GM18511 (cell line): ENCODE measurements around the gene MRPS27.

Experiments used
- ATAC-seq: cut with Tn5 transposase; IDR thresholded peaks from one replicate; pipeline ENCODE4 v1.9.1; 2021; ENCODE audit warnings: mild to moderate bottlenecking, moderate library complexity; ENCODE audit not compliant: unreplicated experiment

MRPS27 gene

DNA sequence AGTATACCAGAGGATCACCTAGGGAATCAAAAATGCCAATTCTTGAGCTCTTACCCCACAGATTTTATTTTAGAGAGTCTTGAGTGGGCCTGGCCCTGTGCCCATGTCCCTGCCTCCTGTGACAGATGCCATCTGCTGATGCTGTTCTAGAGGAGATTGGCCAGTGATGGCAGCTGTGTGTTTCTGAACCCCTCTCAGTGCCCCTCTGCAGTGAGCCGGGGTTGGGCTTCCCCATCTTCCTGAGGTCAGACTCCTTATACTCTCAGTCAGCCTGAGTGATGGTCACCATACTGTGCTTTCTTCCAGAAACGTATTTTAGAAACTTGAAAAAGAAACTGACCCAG is 6.2 kb upstream of the MRPS27 start:
- no peak for ATAC-seq

DNA sequence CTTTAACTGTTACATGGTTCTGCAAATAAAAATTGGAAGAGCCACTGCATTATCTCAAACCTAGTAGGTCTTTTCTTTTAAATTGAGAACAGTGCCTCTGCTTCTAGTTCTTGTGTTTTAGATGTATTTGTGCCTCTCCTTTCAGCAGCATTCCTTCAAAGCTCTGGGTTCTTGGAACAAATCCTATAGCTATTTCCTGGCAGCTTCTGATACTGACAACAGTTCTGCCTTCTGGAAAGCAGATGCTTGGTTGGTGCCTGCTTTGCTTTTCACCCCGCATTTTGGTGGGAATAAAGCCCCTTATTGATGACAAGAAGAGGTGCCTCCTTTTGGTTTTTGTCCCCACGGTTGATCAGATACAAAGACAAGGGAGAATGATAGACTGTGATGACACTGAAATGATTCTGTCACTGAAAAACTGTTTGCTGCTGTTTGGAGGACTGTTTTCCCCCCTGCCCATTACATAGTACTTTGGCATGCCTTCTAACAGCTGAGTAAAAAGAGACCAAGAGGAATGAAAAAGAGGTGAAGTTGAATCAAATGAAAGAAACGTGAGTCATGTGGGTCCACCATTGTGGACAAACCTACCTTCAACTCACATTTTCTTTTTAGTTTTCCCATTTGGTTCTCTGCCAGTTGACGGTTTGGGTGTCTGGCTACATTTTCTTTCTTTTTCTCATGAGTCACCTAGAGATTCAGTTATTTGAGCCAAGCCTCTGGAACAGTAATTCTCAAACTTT is 5.7 kb upstream of the MRPS27 start:
- ATAC-seq: no peak

DNA sequence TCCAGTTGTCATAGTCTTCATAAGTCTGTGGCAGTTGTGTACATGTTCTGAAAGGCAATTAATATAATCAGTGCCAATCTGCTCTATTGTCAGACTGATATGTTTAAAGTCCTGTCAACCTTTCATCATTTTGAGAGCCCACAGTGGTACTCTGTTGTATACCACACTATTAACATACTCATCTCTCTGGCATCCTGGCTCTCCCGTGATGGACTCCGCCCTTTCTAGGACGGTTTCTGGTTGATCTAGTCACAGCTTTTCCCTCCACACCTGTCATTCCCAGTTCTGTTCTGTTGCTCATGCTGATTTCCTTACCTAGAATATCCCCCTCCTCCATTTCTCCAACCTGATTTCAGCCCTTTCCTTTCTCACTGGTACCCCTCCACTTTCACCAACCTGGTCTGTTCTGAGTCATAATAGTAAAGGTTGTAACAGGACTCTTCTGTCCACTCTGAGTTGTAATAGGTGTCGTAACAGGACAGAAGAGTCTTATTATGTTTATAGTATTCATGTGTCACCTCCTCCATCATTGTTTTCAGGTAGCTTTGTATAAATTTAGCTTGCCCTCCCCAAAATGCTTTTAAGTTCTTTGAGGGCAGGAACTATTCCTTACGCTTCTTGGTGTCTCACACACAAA is 4.3 kb upstream of the MRPS27 start:
- ATAC-seq: no peak

DNA sequence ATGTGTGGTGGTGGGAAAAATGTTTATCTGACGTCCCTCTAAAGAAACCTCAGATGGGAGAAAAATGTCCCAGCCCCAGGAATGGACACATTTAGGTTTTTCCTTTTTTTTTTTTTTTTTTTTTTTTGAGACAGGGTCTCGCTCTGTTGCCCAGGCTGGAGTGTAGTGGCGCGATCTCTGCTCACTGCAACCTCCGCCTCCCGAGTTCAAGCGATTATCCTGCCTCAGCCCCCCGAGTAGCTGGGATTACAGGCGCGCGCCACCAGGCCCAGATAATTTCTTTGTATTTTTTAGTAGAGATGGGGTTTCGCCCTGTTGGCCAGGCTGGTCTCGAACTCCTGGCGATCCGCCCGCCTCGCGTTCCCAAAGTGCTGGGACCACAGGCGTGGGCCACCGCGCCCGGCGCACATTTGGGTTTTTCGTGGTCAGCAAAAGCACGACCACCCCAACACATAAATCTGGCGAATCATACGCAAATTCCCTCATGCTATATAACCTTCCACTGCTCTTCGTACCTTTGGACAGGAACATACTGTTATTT is 535 bp downstream of the MRPS27 start:
- peak; percentile 14 for ATAC-seq

DNA sequence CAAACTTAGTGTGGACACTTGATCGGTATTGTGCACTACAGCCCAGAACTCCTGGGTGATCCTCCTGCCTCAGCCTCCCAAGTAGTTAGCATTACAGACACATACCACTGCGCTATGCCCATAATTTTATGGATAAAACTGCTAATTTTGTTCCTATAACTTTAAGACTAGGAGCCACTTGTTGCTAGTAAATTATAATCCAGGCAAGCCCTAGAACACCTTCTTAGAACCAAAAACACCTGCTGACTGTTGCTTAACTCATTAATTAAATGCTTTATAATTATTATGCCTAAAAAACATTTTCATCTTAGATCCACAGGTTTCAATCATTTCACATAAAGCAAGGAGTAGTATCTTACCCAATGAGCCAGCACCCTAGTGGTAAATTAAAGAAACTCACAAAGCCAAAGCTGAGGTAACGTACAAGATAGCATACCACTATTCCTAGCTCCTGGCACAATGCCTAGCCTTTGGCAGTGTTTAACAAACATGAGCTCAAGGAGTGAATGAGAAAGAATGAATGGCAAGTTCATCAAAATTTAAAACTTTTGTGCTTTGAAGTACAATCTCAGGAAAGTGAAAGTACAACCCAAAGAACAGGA is 5.4 kb downstream of the MRPS27 start:
- ATAC-seq: no peak

DNA sequence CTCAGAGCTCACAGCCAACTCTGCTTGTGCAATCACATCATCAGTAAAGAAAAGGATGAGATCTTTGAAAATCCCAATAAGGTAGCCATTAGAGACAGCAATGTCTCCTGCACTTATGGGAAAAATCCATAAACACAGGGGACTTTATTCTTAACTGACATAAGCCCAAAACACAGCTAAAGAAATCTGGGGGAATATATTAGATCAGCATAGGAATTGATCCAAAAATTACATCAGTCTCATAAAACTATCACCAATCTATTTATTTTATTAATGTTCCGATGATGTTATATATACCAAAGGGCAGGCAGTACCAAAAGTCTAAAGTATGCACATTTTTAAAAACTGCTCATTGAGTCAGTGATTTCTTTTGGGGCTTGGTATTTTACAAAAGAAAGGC is 6.9 kb downstream of the MRPS27 start:
- no peak for ATAC-seq

DNA sequence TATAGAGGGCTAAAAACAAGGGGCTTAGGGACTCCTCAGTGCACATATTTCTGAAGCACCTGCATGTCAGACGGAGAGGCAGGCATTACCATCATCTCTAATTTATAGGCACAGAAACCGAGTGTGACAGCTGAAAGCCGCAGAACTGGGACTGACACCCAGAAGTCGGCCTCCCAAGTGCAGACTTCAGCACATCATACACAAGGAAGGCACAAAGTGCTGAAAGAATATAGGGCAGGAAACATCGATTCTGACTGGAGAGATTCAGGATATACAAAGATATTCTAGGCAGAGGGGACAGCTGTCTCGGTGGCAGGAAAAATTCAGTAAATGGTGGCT is 11.2 kb downstream of the MRPS27 start:
- ATAC-seq: no peak

DNA sequence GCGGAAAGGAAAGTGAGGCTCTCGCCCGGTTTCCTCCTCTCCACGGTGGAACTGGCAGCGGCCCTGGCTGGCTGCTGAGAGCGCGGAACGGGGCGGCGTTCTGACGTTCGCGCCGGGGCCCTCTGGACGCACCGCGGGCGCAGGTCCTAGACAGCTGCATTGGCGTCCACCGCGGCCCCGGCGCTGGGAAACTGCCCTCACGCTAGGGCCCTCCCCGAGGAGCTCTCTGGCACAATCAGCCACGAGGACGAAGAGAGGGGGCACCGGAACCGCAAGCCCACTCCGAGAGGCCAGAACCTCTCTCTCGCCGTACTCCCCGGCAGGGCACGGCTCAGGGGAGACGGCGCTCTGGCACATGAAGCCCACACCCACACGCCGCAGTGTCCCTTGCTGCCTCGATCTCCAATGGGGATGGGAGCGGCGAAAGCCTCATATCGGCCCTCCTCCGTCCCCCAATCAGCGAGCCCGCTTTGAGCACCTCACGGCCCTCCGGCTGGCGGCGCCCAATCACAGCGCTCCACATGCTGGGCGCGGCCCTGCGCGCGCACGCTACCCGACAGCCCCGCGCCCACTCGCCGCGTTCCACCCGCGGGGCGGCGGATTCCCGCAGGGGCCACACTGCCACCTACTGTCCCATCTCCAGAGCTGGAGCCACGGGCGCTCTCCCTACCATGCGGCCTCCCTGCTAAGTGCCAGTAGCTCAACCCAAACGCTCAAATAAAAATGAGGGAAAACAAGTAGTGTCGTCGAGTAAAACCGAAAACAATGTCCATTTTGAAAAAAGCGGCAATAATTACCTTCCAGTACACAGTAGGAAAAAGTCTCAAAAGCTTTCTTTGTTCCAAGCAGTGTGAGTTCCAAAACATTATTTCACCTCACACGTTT is 11.8 kb downstream of the MRPS27 start:
- ATAC-seq: peak; percentile 94

DNA sequence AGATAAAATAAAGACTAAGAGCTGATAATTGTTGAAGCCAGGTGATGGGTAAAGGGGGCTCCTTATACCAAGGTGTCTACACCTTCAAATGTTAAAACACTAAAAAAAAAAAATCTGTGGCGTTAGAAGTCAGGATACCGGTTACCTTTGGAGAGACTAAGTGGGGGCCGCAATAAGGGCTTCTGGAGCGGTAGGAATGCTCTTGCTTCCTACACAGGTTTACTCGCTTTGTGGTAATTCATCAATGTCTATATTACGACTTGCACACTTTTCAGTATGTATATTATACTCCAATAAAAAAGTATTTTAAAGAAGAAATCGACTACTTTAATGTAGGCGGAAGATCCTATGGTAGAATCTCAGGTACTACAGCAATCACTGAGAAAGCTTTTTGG is 12.5 kb downstream of the MRPS27 start:
- peak; percentile 0 for ATAC-seq

DNA sequence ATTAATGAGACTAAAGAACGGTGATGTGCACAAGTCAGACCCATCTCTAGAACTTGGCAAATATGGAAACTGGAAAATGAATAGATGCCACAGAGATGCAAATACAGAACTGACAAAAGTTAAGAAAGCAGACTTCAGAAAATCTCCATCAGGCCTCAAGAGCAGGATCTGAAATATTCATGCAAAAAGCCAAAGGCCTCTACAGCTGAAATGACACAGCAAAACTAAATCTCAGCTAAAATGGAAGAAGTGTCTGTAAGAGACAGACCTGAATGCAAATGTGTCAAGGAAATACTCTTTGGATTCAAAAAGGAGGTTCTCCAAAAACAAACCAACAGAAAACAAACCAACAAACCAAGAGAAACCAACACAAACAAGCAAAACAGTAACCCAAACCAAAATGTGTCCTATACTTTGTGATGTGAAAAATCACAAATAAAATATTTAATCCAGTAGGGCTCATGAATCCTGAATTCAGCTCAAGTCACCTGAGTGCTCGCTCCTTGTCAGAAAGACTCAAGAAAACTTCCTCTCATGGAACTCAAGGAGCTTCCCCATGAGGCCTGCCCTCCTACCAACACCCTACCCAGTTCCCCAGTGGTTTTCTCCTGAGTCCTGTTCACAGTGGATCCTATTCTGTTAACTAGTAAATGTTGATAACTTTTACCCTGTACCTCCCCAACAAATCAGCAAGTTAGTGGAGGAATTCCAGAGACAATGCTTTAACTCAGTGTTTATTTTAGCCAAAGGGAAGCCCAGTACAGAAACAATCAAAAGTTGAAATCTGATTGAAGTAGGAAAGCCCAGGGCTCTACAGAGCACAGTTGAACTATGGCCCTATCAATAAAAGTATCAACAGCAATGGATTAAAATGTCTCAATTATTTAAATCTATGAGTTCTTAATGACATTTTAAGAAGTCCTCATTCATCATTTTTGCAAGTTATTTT is 14.6 kb downstream of the MRPS27 start:
- ATAC-seq: no peak

DNA sequence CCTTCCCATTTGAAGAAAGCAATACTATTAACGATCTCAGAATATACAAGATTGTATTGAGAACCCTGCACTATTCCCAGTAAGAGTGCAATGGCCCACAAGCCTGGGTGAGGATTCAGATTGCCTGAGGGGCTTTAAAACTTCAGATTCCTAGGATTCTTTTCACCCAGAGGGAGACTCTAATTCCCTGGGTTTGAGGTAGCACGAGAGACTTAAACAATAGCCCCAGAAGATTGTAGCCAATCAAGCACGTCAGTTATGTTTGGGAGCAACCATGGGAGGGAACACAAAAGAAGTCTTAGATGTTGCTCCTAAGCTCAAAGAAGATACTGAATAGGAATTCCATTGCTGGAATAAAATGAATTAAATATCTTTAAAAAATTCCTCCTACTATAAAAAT is 17.9 kb downstream of the MRPS27 start:
- no peak for ATAC-seq

DNA sequence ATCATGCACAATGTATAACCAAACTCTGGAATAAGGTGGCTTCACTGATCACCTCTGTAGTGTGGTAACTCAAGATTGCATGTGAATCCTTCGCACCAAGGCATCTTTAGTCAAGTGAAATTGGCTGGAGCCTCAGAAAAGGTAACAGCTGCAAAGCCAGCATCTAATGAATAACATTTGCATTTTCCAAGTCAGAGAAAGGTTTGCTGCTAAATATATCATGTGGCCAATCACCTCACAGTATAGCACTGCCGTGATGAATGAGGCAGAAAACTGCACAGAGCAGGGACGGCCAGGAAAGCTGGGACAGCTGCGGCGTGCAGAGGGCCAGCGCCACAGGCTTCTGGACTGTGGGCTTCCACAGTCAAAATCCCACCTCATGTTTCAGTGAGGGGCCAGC is 18.5 kb downstream of the MRPS27 start:
- ATAC-seq: peak; percentile 78

DNA sequence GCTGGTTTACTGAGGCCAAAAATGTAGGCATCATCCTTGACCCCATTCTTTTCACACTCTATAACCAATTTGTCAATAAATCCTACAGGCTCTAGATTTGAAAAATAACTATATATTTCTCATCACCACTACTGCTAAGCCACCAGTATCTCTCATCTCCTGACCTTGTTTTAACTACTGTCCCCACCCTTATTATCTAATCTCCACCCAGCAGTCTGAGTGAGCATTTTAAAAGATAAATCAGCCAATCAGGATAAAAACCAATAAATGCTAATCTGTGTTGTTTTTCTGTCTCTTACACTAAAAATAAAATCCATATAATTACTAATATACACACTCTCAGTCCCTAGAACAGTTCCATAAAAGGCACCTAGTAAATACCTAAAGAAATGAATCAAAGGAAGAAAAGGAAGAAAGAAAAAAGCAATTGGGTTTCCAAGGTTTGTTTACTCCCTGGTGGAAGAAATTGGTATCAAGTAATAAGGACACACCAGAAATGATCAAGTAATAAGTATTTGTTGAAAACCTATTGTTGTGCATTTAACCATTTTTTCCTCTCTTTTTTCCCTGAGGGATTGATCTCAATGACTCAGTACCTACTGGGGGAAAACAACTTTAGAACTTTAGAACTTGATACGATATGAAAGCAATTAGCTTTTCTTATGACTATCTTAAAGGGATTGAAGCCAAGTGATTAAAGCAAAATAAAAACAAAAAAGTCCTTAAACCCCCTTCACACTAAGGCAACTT is 19.3 kb downstream of the MRPS27 start:
- no peak for ATAC-seq

DNA sequence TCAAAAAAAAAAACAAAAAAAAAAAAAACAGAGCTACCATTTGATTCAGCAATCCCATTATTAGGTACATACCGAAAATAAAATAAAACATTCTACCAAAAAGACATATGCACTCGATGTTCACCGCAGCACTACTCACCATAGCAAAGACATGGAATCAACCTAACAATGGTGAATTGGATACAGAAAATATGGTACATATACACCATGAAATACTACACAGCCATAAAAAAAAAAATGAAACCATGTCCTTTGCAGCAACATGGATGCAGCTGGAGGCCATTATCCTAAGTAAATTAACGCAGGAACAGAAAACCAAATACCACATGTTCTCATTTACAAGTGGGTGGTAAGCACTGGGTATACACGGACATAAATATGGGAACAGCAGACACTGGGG is 21.3 kb downstream of the MRPS27 start:
- ATAC-seq: no peak

DNA sequence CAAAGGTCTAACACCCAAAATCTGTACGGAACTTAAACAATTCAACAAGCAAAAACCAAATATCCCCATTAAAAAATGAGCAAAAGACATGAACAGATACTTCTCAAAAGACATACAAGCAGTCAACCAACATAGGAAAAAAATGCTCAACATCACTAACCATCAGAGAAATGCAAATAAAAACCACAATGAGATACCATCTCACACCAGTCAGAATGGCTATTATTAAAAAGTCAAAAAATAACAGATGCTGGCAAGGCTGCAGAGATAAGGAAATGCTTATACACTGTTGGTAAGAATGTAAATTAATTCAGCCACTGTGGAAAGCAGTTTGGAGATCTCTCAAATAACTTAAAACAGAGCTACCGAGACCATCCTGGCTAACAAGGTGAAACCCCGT is 21.9 kb downstream of the MRPS27 start:
- ATAC-seq: peak; percentile 46

DNA sequence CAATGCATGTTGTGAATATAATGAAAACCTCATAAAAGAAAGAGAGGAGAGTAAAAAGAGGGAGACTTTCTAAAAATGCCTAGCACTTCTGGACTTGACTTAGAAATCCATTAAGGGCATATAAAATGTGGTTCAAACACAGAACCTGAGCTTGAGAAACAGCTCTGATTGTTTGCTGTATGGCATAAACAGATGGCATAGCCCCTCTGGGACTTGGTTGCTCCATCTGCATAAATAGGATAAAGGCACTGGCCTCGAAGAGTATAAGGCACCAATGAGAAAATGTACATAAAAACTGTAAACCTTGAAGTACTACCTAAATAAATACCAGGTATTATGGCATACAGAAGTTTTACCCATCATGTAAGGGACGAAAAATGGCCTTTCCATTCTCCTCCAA is 23.8 kb downstream of the MRPS27 start:
- ATAC-seq: no peak

DNA sequence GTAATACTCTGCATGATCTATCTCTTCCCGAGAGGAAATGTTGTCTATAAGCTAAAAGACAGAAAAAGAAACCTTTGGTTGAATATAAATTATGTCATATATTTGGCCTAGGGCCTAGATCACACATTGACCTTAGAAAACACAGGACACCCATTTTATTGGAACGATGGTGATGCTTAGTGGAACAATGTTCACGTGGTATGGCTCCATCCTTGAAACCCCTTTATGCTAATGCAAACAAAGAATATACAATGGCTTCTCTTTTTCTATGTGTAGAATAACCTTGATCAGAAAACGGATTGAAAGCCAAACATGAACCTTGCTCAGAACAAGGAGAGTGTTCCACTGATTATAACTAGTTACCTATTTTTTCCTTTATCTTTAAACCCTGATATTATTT is 24.5 kb downstream of the MRPS27 start:
- ATAC-seq: no peak

DNA sequence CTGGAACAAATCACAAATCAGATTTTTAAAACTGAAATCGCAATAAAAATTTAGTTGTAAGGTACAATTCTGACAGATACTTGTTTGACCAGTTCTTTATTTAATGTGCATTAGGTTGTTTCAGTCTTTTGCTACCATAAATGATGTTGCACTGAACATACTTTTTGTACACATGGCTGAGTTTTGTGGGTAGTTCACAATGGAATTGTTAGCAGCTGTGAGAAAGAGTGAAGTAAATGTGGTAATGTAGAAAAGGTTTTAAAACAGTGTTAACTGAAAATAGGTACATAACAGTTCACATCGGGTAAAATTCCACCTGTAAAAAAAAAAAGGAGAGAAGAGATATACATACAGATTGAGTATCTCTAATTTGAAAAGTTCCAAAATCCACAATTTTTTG is 25.6 kb downstream of the MRPS27 start:
- no peak for ATAC-seq

DNA sequence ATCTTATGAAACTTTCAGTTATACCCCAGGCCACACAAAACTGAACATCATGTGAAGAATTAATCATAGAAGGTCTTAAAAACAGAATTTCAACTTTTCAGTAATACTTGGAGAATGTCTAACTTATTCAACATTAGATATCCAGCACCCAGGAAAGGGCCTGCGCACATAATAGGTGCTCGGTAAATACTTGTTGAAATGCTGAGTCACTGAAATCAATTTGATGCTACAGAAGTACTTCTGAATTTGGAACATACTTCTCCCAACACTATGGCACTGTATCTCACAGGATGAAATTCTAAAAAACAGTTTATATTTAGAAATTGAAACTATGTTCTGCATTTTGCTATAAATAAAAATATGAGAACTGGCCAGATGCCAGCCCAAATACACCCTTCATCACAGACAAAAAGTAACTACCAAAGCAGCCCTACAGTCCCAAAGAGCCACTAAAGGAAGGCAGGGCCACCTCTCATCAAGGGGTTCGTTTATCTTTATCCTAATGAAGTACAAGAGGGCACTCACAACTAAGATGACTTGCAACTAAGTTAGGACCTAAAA is 26.5 kb downstream of the MRPS27 start:
- no peak for ATAC-seq
